ENCODE data around the gene BTK.

Gene BTK

DNA sequence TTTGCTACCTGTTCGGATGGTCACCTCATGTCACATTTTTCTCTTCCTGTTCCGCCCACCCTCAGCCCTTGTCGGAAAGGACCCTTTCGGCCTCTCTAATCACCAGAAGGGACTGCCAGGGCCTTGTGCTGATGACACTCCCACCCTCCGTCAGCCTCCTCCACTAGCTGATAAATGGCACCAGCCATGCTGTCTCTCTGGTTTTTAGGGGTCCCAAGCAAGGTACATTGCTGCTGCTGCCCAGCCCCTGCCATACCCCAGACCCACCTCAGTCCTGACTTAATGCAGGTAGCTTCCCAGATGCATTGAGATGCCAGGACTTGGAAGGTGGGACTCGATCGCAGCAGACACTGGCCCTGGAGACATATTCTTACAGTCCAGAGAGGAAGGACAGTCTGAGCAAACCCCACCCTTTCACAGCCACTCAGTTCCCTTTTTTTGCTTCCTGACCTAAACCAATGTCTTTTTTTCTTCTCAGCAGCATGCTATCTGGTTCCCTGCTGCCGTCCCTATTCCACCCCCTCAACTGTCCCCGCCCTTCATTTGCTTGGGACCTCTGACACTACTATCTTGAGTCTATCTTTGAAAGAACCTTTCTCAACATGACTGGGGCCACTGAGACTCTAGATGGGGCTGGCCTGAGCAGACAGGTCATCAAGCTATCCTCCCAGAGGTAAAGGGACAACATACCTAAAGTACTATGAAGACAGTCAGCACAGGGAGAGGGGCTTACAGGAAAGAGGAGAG lies at the start of gene BTK:
TSS of gene BTK (minus strand) at position 397 of the 747 bp plus-strand sequence. CDS start 10,907 bp downstream, outside the sequence.
- no peak for DNase-seq

DNA sequence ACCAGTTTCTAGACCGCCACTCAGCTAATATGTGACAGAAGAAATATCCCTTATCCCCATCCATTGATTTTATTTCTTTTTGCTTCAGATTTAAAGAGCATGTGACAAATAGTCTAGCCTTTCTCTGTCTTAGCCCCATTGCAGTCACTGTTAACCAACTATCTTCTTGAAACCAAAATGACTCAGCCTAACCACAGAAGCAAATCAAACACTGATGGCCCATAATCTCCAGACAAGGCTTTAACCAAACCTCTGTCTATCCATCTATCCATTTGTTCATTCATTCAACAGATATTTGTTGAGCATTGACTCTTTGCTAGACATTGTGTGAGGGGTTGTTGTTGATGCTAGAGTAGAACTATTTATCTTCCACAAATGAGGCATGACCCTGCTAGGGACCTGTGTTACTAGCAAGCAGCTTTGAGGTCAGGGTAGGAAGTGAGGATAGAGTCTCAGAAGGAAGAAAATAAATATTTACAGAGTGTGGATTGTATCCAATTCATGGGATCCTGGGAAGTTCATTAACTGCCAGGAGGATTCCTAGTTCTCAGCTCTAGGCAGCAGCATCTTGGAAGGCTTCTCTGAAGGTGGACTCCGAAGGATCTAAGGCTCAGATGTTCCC lies 44.6 kb upstream of the BTK start:
- no peak for DNase-seq

DNA sequence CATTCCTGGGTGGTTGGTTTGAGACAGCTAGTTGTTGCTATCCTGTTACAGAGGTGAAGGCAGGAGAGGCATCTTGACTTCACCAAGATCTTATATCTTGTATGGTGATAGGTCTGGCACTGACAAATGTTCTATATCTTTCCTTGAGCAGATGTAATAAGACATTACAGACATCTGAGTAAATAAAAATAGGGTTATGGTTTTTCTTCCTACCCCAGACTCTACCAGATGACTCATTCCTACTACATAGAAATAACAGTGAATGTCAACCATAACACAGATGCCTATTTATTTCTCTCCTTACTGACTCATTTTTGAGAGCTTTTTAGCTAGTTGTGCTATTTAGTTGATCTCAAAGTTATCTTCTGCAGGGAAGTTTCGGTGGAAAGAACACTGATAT lies 43.9 kb upstream of the BTK start:
- no peak for DNase-seq

DNA sequence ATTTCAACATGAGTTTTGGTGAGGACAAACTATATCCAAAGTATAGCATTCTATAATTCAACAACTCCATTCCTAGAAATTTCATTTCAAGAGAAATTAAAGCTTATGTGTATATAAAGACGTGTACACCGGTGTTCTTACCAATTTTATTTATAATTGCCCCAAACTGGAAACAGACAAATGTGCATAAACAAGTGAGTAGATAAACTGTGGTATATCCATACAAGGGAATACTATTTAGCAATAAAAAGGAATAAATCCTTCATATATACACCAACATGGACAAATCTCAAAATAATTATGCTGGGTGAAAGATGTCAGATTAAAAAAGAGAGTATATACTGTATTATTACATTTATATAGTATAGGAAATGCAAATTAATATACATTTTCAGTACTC lies 42.0 kb upstream of the BTK start:
- DNase-seq: no peak

DNA sequence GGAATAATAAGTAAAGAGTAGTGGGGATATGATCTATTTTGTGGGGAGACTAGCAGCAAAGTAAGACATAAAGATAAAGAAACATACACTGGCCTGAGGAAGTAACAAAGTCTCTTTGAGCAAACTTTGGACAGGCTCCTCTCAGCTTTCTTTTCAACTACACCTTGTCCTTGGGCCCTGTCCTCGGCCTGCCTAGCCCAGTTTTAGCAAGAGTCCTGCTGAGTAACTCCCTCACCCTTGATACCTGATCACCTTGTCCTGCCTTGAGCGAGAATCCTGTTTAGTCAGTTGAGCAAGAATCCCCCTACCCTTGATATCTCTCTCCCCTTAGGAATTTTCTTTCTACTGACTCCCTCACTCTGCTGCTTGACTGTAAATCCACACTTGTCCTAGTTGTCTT lies 33.5 kb upstream of the BTK start:
- DNase-seq: no peak

DNA sequence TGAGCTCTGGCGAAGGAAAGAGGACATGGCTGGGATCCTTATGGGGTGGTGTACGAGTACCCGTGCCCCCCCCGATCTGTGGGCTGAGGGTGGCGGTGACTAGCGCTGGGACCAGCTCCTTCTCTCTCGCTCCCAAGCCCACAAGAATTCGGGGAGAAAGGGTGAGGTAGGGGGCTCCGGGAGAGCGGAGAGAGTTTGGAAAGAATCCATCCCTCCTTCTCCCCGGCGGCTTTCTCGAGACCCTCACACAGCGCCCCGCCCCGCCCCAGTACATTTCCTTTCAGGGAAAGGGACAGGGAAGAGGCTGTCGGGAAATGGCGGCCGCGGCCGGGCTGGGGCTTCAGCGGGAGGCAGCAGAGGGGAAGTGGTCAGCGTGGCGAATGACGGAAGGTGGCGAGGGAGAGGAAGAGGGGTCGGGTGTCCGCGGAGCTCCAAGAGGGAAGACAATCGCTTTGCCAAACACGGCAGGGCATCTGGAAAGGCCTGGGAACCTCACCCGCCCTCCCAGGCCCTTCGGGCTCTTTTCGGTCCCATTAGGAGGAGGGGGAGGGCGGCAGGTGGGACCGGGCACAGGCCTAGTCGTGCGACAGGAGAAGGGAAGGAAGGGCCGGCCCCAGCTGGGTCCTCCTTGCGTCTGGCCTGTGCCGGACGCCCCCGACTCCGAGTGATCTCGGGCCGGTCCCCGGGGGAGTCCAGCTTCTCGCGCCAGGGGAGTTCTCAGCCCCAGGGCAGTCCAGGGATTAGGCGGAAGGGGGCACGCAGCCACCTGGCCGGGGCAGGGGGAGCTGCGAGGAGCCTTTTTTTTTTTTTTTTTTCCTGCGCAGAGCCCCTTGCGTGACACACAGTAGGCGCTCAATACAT lies 32.2 kb upstream of the BTK start:
- DNase-seq: no peak

DNA sequence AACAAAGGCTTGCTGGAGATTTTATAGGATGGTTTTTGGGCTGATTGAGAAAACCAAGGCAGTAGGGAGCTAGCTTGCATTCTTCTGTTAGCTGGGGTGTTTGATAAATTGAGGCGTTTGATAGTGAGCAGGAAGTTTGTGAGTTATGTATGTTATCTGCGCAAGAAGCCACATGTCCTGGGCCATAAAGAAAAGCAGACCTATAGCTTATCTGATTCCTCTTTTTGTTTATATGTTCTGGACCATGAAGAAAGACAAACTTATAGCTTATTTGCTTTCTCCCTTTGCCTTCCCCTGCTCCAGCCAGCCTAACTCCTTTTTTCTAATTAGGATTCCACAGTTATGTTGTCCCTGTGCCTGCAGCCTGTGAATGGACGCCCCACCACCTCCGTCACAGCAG lies 31.2 kb upstream of the BTK start:
- no peak for DNase-seq

DNA sequence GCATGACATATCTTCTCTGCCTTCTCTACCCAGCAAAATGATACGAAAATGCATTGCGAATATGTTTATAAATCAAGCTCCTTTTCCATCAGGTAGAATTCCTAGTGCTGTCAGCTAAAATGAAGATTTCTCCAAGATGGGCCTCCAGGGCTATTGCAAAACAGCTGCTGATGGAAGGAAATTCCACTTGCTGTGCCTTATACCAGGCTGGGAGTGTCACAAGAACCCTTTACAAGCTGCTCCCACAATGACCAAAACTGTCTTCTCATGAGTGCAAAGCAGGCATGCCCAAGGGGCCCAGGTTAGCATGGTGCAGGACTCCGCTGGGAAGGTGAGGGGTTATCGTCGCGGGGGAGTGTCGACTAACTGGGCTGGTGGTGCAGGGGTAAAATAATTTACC lies 30.7 kb upstream of the BTK start:
- DNase-seq: no peak

DNA sequence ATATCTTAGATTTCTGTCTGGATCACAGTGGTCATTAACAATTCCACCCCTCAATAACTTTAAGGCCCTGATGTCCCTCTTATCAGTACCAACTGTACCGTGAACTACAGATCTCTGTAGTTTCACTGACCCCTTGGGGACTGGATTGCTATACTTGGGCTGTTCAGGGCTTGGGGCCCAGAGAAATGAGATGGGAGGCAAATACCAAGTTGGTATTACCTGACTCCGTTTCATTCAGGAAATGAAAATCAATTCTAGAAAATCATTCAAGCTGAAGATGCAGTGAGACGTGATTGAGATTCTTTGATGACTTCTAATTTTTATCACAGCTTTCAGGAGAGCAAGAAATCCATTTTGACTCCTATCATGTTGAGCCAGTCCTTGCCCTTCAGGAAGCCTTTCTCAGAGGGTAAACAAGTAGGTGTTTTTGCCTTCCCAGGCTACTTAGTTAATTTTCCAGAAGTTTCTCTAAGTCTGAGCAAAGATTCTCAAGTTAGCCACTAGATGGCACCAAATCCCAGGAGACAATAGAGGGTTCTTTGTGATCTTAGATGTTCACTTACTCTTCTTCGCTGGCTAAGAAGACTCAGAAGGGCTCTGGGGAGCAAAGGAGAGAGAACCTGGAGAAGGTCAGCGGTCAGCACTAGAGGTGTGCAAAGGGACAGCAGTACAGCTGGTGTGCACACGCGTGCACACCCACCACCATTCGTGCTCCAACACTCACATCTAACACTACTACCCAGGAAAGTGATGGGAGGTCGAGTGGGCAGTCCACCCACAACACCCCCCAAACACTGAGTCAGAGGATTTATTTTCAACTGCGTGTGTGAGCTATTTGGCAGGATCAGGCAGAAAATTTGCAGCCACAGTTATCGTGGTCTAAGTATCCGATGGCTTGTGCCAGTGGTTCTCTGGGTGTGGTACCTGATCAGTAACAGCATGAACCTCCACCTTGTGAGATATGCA lies 29.5 kb upstream of the BTK start:
- DNase-seq: peak; percentile 57 to 61

DNA sequence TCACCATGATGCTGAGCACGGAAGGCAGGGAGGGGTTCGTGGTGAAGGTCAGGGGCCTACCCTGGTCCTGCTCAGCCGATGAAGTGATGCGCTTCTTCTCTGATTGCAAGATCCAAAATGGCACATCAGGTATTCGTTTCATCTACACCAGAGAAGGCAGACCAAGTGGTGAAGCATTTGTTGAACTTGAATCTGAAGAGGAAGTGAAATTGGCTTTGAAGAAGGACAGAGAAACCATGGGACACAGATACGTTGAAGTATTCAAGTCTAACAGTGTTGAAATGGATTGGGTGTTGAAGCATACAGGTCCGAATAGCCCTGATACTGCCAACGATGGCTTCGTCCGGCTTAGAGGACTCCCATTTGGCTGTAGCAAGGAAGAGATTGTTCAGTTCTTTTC lies 26.0 kb upstream of the BTK start:
- no peak for DNase-seq

DNA sequence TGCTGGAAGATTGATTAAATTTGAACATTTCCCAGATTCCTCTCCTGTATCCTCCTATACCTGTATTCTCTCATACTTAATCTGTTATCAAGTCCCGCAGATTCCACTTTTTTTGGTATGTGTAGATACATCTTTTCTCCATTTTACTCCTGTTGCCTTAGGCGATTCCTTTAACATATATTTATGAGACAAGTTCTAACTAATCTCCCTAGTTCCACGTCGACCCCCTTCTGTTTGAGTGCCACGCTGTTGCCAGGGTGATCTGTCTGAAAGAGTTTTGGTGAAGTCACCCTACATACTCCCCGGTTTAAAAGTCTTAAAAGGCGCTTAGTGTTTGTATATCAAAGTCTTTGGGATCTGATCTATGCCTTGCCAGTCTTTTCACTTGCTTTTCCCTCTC lies 24.5 kb upstream of the BTK start:
- no peak for DNase-seq

DNA sequence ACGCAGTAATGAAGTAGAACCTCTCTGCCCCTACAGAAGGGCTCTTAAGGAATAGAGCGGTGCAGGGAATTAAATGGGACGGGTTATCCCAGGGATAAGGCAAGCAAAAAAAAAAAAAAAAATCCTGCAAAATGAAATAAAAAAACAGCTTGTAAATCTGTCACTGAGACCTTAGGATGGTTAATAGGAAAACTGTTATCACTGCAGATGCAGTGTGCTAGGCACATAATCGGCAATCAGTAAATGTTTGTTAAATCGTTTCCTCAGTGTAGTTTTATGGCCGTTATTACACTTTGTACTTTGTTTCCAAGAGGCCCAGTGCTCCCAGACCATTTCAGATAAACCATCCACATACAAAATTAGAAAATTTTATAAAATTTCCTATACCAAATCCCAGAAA lies 23.1 kb upstream of the BTK start:
- no peak for DNase-seq

DNA sequence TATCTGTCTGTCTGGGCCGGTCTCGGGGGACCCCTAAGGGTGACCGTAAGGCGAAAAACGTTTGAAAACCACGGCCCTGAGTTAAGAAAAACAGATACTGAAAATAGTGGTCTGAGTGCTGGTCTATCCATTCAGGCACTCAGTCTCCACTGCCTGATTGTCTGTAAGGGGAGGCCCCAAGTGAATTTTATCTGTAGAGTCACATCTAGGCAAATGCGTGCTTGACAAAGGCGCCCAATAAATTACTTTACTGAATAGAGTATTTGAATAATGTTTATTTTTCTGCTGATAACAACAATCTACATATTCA lies 22.5 kb upstream of the BTK start:
- no peak for DNase-seq

DNA sequence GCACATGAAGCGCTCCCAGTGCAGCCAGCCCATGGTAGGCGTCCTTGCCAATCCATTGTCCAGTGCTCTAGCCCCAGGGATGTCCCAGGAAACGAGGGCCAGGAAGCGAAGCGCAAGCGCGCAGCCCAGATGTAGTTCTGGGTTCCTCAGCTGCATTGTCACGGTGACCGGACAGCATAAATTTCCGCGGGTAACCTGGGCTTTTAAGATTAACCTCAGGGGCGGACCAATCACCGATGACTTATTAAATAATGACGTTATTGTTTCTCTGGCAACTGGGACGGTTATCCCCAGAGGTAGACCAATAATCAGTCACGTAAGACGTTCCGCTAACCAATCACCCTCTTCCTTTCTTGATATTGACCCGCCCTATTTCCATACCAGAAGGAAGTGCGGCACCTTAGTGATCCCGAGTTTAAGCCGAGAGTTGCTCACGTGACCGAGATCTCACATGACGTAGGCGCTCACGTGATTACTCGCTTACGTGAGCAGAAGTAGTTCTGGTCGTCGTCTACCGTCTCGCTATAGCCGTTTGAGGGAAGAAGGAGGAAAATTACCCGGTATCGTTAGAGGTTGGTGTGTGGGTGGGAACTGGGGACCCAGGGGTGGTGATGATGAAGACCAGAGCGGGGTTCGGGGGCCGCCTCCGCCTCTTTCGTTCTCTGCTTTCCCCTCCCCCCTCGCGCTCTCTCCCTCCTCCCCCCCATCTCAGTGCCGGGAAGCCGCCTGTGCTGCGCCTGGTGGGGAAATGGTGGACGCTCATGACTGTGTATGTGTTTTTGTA lies 21.9 kb upstream of the BTK start, which contains the start of the genes GLA and HNRNPH2:
TSS of gene GLA (minus strand) at position 178 of the 784 bp plus-strand sequence. CDS start at position 156, 22 bp downstream.
TSS of gene HNRNPH2 (plus strand) at position 475 of the 784 bp plus-strand sequence. CDS start 3,767 bp downstream, outside the sequence.
- peak; percentile 94 to 99 for DNase-seq

DNA sequence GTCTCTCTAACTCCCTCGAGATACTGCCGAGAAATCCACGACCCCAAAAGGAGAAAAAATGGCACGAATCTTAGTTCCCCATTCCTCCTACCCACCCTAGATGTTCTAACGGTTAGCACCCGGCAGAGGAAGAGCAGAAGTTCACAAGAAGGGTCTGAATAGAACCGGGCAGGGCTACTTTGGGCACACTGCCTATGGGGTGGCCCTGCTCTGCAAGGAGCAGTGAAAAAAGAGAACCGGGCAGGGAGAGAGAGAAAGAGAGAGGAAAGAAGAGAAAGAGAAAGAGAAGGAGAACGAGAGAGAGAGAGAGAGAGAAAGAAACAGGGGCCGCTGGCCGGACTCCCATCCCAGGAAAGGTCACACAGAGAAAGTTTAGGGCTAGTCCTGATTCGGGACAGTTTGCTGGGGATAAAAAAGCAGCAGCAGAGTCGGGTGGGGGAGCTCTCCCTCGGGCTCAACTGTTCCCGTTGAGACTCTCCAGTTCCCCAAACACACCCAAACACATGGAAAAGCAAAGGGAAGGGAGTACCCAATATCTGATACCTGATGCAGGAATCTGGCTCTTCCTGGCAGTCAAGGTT lies 21.3 kb upstream of the BTK start:
- no peak for DNase-seq

DNA sequence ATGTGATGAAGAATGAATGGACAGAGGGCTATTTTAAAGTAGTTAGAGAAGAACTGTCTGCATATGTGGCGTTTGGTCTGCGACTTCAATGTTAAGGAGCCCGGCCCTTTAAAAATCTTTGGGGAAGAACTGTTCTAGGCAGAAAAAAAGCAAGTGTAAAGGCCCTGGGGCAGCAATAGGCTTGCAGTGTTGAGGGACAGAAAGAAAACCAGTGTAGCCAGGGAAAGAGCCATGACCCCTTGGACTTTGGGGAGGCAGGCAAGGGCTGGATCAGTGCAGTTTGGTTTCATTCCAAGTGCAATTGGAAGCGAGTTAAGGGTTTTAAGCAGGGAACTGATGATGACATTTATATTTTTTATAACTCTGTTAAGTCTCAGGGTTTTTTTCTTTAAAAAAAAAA lies 13.8 kb upstream of the BTK start:
- no peak for DNase-seq

DNA sequence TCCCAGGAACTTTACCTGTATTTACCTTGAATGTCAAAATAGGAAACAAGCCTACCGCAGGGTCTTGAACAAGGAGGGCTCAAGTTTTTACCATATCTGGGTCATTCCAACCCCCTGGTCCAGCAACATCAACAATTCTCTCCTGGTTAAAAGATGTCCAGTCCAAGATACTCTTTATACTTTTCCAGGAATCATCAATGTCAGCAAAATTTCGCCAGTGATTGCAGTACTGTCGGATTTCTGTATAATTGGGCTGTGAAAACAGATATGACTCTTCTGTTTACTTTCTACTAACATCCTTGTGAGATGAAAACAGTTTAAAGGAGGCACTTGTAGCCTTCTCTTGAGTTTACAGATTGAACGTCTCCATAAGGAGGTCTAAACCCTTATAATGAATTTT lies 12.7 kb upstream of the BTK start:
- no peak for DNase-seq

DNA sequence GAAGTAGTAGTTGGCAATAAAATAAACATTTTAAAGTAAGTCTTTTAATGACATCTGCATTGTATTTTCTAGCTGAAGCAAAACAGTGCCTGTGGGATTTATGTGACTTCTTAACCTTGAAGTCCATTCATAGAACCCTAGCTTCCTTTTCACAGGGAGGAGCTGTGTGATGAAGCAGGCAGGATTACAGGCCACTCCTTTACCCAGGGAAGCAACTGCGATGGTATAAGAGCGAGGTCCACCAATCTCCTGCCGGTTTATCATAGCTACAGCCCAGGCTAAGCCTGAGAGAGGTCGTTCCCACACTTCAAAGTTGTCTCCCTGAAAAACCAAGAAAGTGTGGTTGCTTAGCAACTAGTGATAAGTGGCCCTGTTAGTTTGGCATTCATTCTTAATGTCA lies 11.8 kb upstream of the BTK start:
- no peak for DNase-seq

DNA sequence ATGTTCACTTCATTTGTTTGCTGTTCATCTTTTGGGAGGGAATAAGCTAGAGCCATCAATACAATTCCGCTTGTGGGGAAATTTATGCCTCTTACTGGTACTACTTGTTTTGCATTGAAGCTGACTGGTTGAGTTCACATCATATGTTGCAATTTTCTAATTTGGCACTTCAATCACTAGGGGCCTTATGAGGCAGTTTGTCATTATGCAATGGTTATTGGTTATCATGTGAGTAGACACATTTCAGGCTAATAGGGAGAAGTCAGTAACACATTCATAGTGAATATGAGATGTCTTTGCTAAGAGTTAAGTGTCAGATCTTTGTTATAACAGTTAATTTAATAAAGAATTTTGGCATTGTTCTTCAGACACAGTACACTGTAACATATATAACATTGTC lies 9.8 kb upstream of the BTK start:
- no peak for DNase-seq

DNA sequence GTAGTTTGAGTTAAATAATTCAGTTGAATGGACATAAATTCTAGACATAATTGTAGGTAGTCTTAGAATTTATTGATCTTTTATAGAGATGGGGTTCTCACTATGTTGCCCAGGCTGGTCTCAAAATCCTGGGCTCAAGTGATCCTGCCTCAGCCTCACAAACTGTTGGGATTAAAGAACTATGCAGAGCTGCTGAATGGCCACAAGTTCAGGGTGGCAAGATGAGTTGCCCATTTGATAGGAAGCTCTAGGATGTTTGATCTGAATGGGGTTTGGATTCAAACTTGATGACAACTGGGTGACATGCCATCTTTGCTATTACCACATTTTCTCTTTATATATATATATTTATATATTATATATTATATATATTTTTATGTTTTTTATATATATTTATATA lies 8.4 kb upstream of the BTK start:
- no peak for DNase-seq

DNA sequence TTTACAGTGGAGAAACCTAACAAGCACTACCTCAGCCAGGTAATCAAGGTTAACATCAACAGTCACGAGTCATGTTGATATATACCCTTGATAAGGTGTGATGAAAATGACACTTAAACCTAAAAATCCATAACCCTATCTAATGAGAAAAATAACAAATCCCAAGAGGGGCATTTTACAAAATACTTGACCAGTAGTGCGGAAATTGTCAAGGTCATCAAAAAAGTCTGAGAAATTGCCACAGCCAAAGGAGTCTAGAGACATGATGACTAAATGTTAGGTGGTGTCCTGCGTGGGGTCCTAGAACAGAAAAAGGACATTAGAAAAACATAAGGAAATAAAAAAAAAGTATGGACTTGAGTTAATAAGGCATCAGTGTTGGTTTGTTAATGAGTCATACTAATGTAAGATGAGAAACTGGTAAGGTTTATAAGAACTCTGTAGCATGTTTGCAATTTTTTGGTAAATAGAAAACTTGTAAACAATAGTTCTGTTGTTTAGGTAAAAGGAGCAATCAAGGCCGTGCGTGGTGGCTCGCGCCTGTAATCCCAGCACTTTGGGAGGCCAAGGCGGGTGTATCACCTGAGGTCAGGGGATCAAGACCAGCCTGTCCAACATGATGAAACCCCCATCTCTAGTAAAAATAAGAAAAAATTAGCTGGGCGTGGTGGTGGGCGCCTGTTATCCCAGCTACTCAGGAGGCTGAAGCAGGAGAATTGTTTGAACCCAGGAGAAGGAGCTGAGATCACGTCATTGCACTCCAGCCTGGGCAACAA lies 7.7 kb upstream of the BTK start:
- no peak for DNase-seq
